ENCODE results near the gene MYBPC3.

MYBPC3 gene

DNA sequence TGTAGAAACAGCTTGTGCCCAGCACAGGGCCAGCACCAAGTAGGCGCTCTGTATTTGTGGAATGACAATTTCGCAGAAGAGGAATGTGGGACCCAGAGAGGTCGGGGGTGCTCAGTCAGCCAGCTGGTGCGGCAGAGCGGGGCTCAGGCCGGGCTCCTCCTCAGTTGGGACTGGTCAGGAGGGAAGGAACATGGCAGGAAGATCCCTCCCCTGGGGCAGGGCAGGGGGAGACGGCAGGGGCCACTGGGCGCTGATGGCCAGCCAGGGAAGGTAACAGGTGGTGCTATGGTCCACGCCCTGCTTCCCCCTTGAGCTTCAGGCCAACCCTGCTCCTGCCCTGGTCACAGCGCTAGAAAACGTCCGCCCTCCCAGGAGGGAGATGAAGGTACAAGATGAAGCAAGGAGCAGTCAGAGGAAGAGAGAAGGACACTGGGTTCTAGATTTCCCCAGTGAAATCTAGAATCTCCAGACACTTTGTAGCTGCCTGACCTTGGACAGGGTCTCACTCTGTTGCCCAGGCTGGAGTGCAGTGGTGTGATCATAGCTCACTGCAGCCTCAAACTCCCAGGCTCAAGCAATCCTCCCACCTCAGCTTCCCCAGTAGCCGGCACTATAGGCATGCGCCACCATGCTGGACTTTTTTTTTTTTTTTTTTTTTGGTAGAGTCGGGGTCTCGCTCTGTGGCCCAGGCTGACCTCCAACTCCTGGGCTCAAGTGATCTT is 39.4 kb upstream of the MYBPC3 start:
- H3K9me3 Mint-ChIP-seq, result no peaks in the 10 kb centered on the region
- no peaks in the 10 kb centered on the region for H3K36me3 Mint-ChIP-seq (ENCODE audit: low read depth)
- no peak for DNase-seq
- peaks cover 46% of the 10 kb centered on the region for H3K4me1 Mint-ChIP-seq
- H3K4me3 Mint-ChIP-seq, result no peak overlapping the region
- no peak overlapping the region for H3K27ac Mint-ChIP-seq
- peaks cover 7% of the 10 kb centered on the region for H3K27me3 Mint-ChIP-seq (ENCODE audit: low read depth, poor library complexity)
- TF ChIP-seq, protein P1, sequence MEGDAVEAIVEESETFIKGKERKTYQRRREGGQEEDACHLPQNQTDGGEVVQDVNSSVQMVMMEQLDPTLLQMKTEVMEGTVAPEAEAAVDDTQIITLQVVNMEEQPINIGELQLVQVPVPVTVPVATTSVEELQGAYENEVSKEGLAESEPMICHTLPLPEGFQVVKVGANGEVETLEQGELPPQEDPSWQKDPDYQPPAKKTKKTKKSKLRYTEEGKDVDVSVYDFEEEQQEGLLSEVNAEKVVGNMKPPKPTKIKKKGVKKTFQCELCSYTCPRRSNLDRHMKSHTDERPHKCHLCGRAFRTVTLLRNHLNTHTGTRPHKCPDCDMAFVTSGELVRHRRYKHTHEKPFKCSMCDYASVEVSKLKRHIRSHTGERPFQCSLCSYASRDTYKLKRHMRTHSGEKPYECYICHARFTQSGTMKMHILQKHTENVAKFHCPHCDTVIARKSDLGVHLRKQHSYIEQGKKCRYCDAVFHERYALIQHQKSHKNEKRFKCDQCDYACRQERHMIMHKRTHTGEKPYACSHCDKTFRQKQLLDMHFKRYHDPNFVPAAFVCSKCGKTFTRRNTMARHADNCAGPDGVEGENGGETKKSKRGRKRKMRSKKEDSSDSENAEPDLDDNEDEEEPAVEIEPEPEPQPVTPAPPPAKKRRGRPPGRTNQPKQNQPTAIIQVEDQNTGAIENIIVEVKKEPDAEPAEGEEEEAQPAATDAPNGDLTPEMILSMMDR (IDR thresholded peaks at IDR 0.05), result no peak

- DNase-seq, result no peak
- no peak overlapping the region for H3K4me3 Mint-ChIP-seq
- peaks cover 46% of the 10 kb centered on the region for H3K4me1 Mint-ChIP-seq
- H3K27ac Mint-ChIP-seq, result no peak overlapping the region
- H3K27me3 Mint-ChIP-seq (ENCODE audit: low read depth, poor library complexity), result peaks cover 7% of the 10 kb centered on the region
- H3K9me3 Mint-ChIP-seq, result no peaks in the 10 kb centered on the region
- H3K36me3 Mint-ChIP-seq (ENCODE audit: low read depth), result no peaks in the 10 kb centered on the region
- TF ChIP-seq, protein P1 (IDR thresholded peaks at IDR 0.05), result no peak
These were observed 38.6 kb upstream of the MYBPC3 start for GRCh38 chr11:47391077-47391583.

GRCh38 chr11:47390422-47390760 is 37.9 kb upstream of the MYBPC3 start:
- DNase-seq, result no peak
- Mint-ChIP-seq H3K27me3 (ENCODE audit: low read depth, poor library complexity) (peaks cover 7% of the 10 kb centered on the region), H3K27ac (no peak overlapping the region), H3K9me3 (no peaks in the 10 kb centered on the region), H3K4me1 (peaks cover 41% of the 10 kb centered on the region), H3K36me3 (ENCODE audit: low read depth) (no peaks in the 10 kb centered on the region), H3K4me3 (no peak overlapping the region)
- TF ChIP-seq, protein P1 (IDR thresholded peaks at IDR 0.05), result no peak

DNA sequence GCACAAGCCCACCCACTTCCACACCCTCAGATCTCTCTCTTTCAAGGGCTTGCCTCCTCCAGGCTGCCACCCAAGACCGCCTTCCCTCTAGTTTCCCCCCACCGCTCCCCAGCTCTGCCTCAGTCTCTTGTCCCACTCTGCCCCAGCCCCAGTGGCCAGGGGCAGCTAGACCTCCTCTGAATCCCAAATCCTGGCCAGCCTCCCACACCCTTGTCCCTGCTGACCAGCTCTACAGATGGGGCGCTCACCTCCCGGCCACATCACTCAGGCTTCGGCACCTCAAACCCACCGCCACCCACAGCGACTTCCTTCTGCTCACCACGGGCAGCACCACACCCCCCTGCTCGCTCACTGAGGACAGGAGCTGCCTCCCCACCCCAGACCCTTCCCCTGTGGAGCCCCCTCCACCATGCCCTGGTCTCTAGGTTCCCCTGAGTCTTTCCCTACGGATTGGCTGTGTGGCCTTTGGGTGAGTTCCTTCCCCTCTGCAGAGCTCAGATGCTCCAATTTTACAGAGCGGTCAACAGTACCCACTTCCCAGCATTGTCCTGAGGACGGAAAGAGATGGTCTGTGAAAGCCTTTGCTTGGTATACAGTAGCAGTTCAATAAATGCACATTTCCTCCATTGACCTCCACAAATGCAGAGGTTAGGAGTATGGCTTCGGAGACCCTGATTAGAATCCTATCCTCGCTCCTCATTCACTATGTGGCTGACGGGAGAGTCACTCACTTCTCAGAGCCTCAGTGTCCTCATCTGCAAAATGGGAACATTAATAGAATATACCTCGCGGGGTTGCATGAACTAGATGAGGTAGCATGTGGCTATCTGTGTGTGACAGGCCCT is 37.3 kb upstream of the MYBPC3 start:
- Mint-ChIP-seq H3K4me3 (no peak overlapping the region), H3K27me3 (ENCODE audit: low read depth, poor library complexity) (peaks cover 7% of the 10 kb centered on the region), H3K9me3 (no peaks in the 10 kb centered on the region), H3K27ac (peak overlapping the region; percentile 77), H3K36me3 (ENCODE audit: low read depth) (no peaks in the 10 kb centered on the region), H3K4me1 (peaks cover 38% of the 10 kb centered on the region)
- TF ChIP-seq, protein P1 (IDR thresholded peaks at IDR 0.05), result no peak
- no peak for DNase-seq

- Mint-ChIP-seq H3K27me3 (ENCODE audit: low read depth, poor library complexity) (peaks cover 7% of the 10 kb centered on the region), H3K9me3 (no peaks in the 10 kb centered on the region), H3K27ac (no peak overlapping the region)
These were observed 36.4 kb upstream of the MYBPC3 start for GRCh38 chr11:47388697-47389576.

More at GRCh38 chr11:47388697-47389576, 36.4 kb upstream of the MYBPC3 start:
- TF ChIP-seq, protein P1 (IDR thresholded peaks at IDR 0.05), result no peak
- Mint-ChIP-seq H3K4me1 (peaks cover 32% of the 10 kb centered on the region), H3K4me3 (no peak overlapping the region), H3K36me3 (ENCODE audit: low read depth) (no peaks in the 10 kb centered on the region)
- no peak for DNase-seq

Data from nephron progenitor cell (in vitro differentiated cells).